ENCODE data around the gene TANGO6. TPM values are rescaled to one million over a fixed set of nuclear protein-coding genes. Genes with fewer than 3 reads are reported as not detected.
A peak's percentile ranks its signal among the peaks of the same experiment; 100 is the strongest.

The TANGO6 gene
- total and polyA plus RNA-seq, 2 of the 8 experiments (the other 6 are each of a cell fraction or from before 2014, with no cell fraction given): 5.0 to 19.5 TPM

- H2AK5ac ChIP-seq (ENCODE audit: low read depth, low read length): no peak overlapping the region
- H3K4me3 ChIP-seq (ENCODE audit: extremely low read depth in 1 of 4, insufficient read depth in 2 of 4, low read depth in 3 of 4, low read length in 4 of 4): no peak overlapping the region
- ChIA-PET CTCF (ENCODE audit: partially characterized antibody) (interaction anchor here (0.5 to 3.6 kb wide), 10 partner anchors 10 to 636 kb away, joined by 3 to 26 read pairs (median 3); no protein-coding TSS in a partner anchor), POLR2A (ENCODE audit: partially characterized antibody) (interaction anchor here (0.7 to 1.9 kb wide), 3 partner anchors 12 to 28 kb away, joined by 3 to 4 read pairs (median 4); no protein-coding TSS in a partner anchor)
- no peak overlapping the region for H3K4me2 ChIP-seq (ENCODE audit: insufficient read depth in 1 of 2, low read depth in 2 of 2, low read length in 2 of 2)
- no peak overlapping the region for H4K91ac ChIP-seq (replicated peaks; ENCODE audit: insufficient read length, low read length)
- no peak overlapping the region for H3K56ac ChIP-seq (replicated peaks; ENCODE audit: insufficient read length, low read depth, low read length)
- no peaks in the 10 kb centered on the region for H4K20me1 ChIP-seq (replicated peaks in 1 of 2; ENCODE audit: control insufficient read depth in 1 of 2, insufficient read depth in 2 of 2, low read length in 2 of 2)
- no peaks in the 10 kb centered on the region for H3K79me1 ChIP-seq (ENCODE audit: low read depth, low read length)
- 94% methylated on average over 6 of the region's 6 CpGs; no CpG with 5 or more reads in 1 of the 2 experiments for WGBS, 2 experiments (ENCODE audit: extremely low coverage in 1 of 2, insufficient coverage in 1 of 2, insufficient read length in 1 of 2, insufficient replicate concordance in 2 of 2, low coverage in 1 of 2, low lambda C conversion rate in 2 of 2, missing lambda C conversion rate in 1 of 2)
- H3K23ac ChIP-seq (ENCODE audit: insufficient read length): no peak overlapping the region
- no peak overlapping the region for H3K27ac ChIP-seq (ENCODE audit: low read depth, low read length)
- H3K79me2 ChIP-seq (ENCODE audit: control insufficient read depth in 1 of 2, insufficient read depth in 2 of 2, low read length in 2 of 2): no peaks in the 10 kb centered on the region
- H2BK12ac ChIP-seq (ENCODE audit: low read depth, low read length): peak overlapping the region; percentile 62; the same call in 1 of the 2 replicates
- no peak overlapping the region for H3K9ac ChIP-seq (replicated peaks in 1 of 4; ENCODE audit: extremely low read depth in 1 of 4, low read depth in 3 of 4, low read length in 3 of 4)
- no peak overlapping the region for H2BK15ac ChIP-seq (ENCODE audit: low read length)
- DNase-seq (ENCODE audit: low read depth in 1 of 2, low spot score in 2 of 2) (no peak), FAIRE-seq (no peak)
- no peak overlapping the region for H2BK20ac ChIP-seq (ENCODE audit: low read length)
- H2BK120ac ChIP-seq (replicated peaks; ENCODE audit: low read depth, low read length): no peak overlapping the region
- H2AFZ ChIP-seq (ENCODE audit: low read length): no peak overlapping the region
- H3K18ac ChIP-seq (ENCODE audit: extremely low read depth, low read length): no peak overlapping the region
- H3K4ac ChIP-seq (replicated peaks; ENCODE audit: insufficient read length, low read depth, low read length): no peak overlapping the region
- H3K36me3 ChIP-seq (ENCODE audit: control insufficient read depth in 2 of 4, insufficient read depth in 4 of 4, low read length in 3 of 4): peaks cover 0 to 12% (median 2%) of the 10 kb centered on the region in 4 experiments; a peak in 2 of 8 replicates
- H4K5ac ChIP-seq (ENCODE audit: insufficient read length, low read depth, low read length): no peak overlapping the region
- no peaks in the 10 kb centered on the region for H3K27me3 ChIP-seq (replicated peaks in 1 of 4; ENCODE audit: control insufficient read depth in 3 of 4, extremely low read depth in 1 of 4, insufficient read depth in 3 of 4, low read length in 3 of 4)
- no peaks in the 10 kb centered on the region for H3K4me1 ChIP-seq (replicated peaks in 1 of 4; ENCODE audit: control insufficient read depth in 3 of 4, insufficient read depth in 4 of 4, low read length in 3 of 4)
- no peak overlapping the region for H3K14ac ChIP-seq (ENCODE audit: insufficient read length)
- no peak overlapping the region for H2BK5ac ChIP-seq (ENCODE audit: low read depth, low read length)
- no peak overlapping the region for H4K8ac ChIP-seq (ENCODE audit: extremely low read depth, insufficient read depth, low read length)
- no peaks in the 10 kb centered on the region for H3K23me2 ChIP-seq (ENCODE audit: low read depth, low read length)
- peaks cover 2 to 8% of the 10 kb centered on the region in 2 experiments; a peak in 3 of 4 replicates for H3K9me3 ChIP-seq (ENCODE audit: insufficient read depth in 2 of 2, low read depth in 1 of 2, low read length in 1 of 2)
- TF ChIP-seq POU5F1 (IDR thresholded peaks at IDR 0.05; ENCODE audit: low read depth, low read length) (no peak), RFX5 (IDR thresholded peaks at IDR 0.05; ENCODE audit: borderline replicate concordance, low read depth, low read length) (no peak), HDAC6 (IDR thresholded peaks at IDR 0.05; ENCODE audit: low read depth, low read length) (no peak), SUZ12 (IDR thresholded peaks at IDR 0.05; ENCODE audit: low read length) (no peak), SIN3A (conservative IDR thresholded peaks at IDR 0.05 in 1 of 2, IDR thresholded peaks at IDR 0.05 in 1 of 2; ENCODE audit: low read depth in 1 of 2, low read length in 2 of 2) (no peak), JUN (IDR thresholded peaks at IDR 0.05; ENCODE audit: low read depth, low read length) (no peak), ZNF274 (IDR thresholded peaks at IDR 0.05; ENCODE audit: borderline replicate concordance, extremely low read depth, low read length) (no peak), GABPA (IDR thresholded peaks at IDR 0.05; ENCODE audit: borderline replicate concordance, insufficient read depth, low read length) (no peak), RBBP5 (IDR thresholded peaks at IDR 0.05; ENCODE audit: borderline replicate concordance, low read depth, low read length) (no peak), SIRT6 (IDR thresholded peaks at IDR 0.05; ENCODE audit: low read length) (no peak), MAFK (IDR thresholded peaks at IDR 0.05; ENCODE audit: low read depth, low read length) (no peak), EZH2 (IDR thresholded peaks at IDR 0.05; ENCODE audit: low read depth, low read length, severe bottlenecking) (no peak)
Measured at GRCh38 chr16:69037373-69038160, 194.2 kb downstream of the TANGO6 start.
